Activated B cell treated with CpG ODN at 0.5 μM for 24 hours (primary cell): ENCODE measurements around the gene KCNH6. TPM values are rescaled to one million over a fixed set of nuclear protein-coding genes. Genes with fewer than 3 reads are reported as not detected.

Source experiments
- ATAC-seq: fragments of 200-7000 bp; cut with Tn5 transposase; one replicate; pipeline ENCODE4 v1.10.0; 2021; ENCODE audit warnings: low read depth, mild to moderate bottlenecking, moderate library complexity
- CTCF ChIA-PET: fragments of 350-600 bp; sonication (Branson Sonifier 250); formaldehyde crosslinking; loops from one replicate; lab custom pipeline; 2021; ENCODE audit warnings: antibody characterized with exemption; lab: Charles Lee
- POLR2A ChIA-PET: fragments of 350-600 bp; sonication (Branson Sonifier 250); formaldehyde crosslinking; loops from one replicate; lab custom pipeline; 2021; ENCODE audit warnings: antibody characterized with exemption; lab: Charles Lee
- DNase-seq: peaks from one replicate; pipeline ENCODE4 v3.0.0; 2022
- H3K27ac Mint-ChIP-seq: one replicate; pipeline ENCODE4 v1.8.0; 2020; ENCODE audit warnings: mixed read lengths
- H3K27me3 Mint-ChIP-seq: one replicate; pipeline ENCODE4 v1.8.0; 2021; ENCODE audit warnings: mixed read lengths
- H3K36me3 Mint-ChIP-seq: one replicate; pipeline ENCODE4 v1.8.0; 2021; ENCODE audit warnings: low read depth, mixed read lengths
- H3K4me1 Mint-ChIP-seq: one replicate; pipeline ENCODE4 v1.8.0; 2021; ENCODE audit warnings: mixed read lengths
- H3K4me3 Mint-ChIP-seq: one replicate; pipeline ENCODE4 v1.8.0; 2020; ENCODE audit warnings: mild to moderate bottlenecking, mixed read lengths
- H3K9me3 Mint-ChIP-seq: one replicate; pipeline ENCODE4 v1.8.0; 2020; ENCODE audit warnings: mixed read lengths
- intact Hi-C: fragments of 100-400 bp; cut with micrococcal nuclease; formaldehyde crosslinking; loops from one replicate; pipeline ENCODE4 v1.15.1; 2024
- total RNA-seq: library from RNA; stranded (reverse); gene quantifications from 2 replicates; pipeline ENCODE4 v1.2.3, GENCODE V29; 2022
- TF ChIP-seq, protein P1 (sequence below): fragments of 200-600 bp; IDR thresholded peaks from one replicate; pipeline ENCODE4 v1.8.0; 2022; ENCODE audit warnings: antibody characterized with exemption, mild to moderate bottlenecking

Gene KCNH6
- total RNA-seq, 1 donor from 2014 or later, result not detected

DNA sequence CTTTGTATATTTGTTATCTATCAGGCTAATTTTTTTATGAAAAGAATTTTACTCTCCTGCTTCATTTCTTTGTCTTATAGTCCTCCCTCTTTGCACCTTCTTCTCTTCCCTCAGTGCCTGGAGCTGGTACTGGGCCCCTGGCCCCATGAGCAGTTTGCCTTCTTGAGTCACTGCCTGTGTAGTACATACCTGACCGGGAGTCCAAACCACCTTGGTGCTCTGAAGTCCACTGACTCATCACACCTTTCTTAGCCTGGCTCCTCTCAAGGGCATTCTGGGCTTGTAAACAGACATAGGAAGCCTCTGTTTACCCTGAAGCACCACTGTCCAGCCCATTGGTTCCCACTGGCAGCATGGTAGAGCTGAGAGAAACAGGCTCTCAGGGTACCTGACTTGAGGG, 66.5 kb downstream of the KCNH6 start:
- Mint-ChIP-seq H3K9me3 (no peaks in the 10 kb centered on the region), H3K27ac (no peak overlapping the region), H3K4me3 (no peak overlapping the region), H3K36me3 (peaks cover 79% of the 10 kb centered on the region), H3K27me3 (no peaks in the 10 kb centered on the region), H3K4me1 (no peaks in the 10 kb centered on the region)
- no peak for DNase-seq
- no peak for ATAC-seq
- intact Hi-C loops, result no loop called here
- ChIA-PET POLR2A (no interaction called here), CTCF (interaction anchor here (0.8 to 1.8 kb wide), 2 partner anchors 23 to 164 kb away, joined by 3 to 7 read pairs; no protein-coding TSS in a partner anchor)
- TF ChIP-seq, protein P1, sequence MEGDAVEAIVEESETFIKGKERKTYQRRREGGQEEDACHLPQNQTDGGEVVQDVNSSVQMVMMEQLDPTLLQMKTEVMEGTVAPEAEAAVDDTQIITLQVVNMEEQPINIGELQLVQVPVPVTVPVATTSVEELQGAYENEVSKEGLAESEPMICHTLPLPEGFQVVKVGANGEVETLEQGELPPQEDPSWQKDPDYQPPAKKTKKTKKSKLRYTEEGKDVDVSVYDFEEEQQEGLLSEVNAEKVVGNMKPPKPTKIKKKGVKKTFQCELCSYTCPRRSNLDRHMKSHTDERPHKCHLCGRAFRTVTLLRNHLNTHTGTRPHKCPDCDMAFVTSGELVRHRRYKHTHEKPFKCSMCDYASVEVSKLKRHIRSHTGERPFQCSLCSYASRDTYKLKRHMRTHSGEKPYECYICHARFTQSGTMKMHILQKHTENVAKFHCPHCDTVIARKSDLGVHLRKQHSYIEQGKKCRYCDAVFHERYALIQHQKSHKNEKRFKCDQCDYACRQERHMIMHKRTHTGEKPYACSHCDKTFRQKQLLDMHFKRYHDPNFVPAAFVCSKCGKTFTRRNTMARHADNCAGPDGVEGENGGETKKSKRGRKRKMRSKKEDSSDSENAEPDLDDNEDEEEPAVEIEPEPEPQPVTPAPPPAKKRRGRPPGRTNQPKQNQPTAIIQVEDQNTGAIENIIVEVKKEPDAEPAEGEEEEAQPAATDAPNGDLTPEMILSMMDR, result no peak

DNA sequence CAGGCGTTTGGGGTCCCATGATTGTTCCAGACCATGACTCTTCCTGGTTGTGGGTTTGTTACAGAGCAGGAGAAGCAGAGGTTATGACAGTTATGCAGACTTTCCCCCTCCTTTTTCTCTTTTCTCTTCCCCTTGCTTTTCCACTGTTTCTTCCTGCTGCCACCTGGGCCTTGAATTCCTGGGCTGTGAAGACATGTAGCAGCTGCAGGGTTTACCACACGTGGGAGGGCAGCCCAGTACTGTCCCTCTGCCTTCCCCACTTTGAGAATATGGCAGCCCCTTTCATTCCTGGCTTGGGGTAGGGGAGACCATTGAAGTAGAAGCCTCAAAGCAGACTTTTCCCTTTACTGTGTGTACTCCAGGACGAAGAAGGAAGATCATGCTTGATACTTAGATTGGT, 69.6 kb downstream of the KCNH6 start:
- intact Hi-C loops, result no loop called here
- DNase-seq, result no peak
- H3K9me3 Mint-ChIP-seq, result no peaks in the 10 kb centered on the region
- ATAC-seq, result no peak
- no peak overlapping the region for H3K4me3 Mint-ChIP-seq
- POLR2A ChIA-PET, result no interaction called here
- peaks cover 62% of the 10 kb centered on the region for H3K36me3 Mint-ChIP-seq
- no peaks in the 10 kb centered on the region for H3K4me1 Mint-ChIP-seq
- TF ChIP-seq, protein P1, result no peak
- H3K27me3 Mint-ChIP-seq, result no peaks in the 10 kb centered on the region
- CTCF ChIA-PET, result no interaction called here
- H3K27ac Mint-ChIP-seq, result no peak overlapping the region

DNA sequence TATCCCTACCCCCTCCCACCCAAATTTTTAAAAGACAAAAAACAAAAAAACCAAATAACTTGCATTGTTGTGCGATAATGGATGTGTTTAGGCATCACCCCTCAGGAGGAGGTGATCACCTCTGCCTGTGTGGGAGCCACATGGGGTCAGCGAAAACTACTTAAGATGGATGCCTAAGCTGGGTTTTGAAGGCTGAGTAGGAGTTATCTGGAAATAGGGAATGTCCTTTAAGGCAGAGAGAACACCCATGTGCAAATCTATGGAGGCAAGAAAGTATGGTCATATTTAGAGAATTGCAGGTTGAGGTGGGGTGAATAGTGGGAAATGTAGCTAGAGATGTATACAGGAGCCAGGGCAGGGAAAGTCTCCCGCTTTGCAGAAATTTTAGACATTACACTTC, 72.0 kb downstream of the KCNH6 start:
- no peak for DNase-seq
- no peak for ATAC-seq
- Mint-ChIP-seq H3K9me3 (no peaks in the 10 kb centered on the region), H3K36me3 (peaks cover 42% of the 10 kb centered on the region), H3K4me1 (peaks cover 2% of the 10 kb centered on the region), H3K27ac (no peak overlapping the region), H3K4me3 (no peak overlapping the region), H3K27me3 (no peaks in the 10 kb centered on the region)
- TF ChIP-seq, protein P1, result no peak
- intact Hi-C loops, result no loop called here
- ChIA-PET POLR2A (no interaction called here), CTCF (no interaction called here)

Other genes with a start within 250 kb of the KCNH6 start
- gene CYB561, start 77.1 kb upstream of the KCNH6 start, total RNA-seq, result 18.9 and 19.9 TPM in 2 replicates
- 3.2 and 3.3 TPM in 2 replicates for gene ACE, start 46.3 kb upstream of the KCNH6 start, total RNA-seq
- gene DCAF7, start 27.1 kb downstream of the KCNH6 start, total RNA-seq, result 91.9 and 103 TPM in 2 replicates
- gene TACO1, start 77.5 kb downstream of the KCNH6 start, total RNA-seq, result 19.1 and 23.5 TPM in 2 replicates
- gene MAP3K3, start 99.1 kb downstream of the KCNH6 start, total RNA-seq, result 32.5 and 32.9 TPM in 2 replicates
- 404 and 421 TPM in 2 replicates for gene LIMD2, start 176.8 kb downstream of the KCNH6 start, total RNA-seq
- gene STRADA, start 218.4 kb downstream of the KCNH6 start, total RNA-seq, result 72.5 and 80.2 TPM in 2 replicates